ENCODE results near the gene PCARE.

GRCh38 chr2:29052807-29053206 lies 21.5 kb downstream of the PCARE start:
- TF ChIP-seq SMC3 (conservative IDR thresholded peaks at IDR 0.05; ENCODE audit: poor library complexity) (no peak), CTCF (IDR thresholded peaks at IDR 0.05; ENCODE audit: poor library complexity, severe bottlenecking) (no peak), EZH2 (IDR thresholded peaks at IDR 0.05; ENCODE audit: borderline replicate concordance, insufficient read depth, low read length, poor library complexity, severe bottlenecking) (no peak), POLR2AphosphoS5 (IDR thresholded peaks at IDR 0.05) (no peak), EP300 (conservative IDR thresholded peaks at IDR 0.05; ENCODE audit: poor library complexity, severe bottlenecking) (no peak), RAD21 (conservative IDR thresholded peaks at IDR 0.05) (no peak), TAF1 (IDR thresholded peaks at IDR 0.05; ENCODE audit: low read depth) (no peak), REST (IDR thresholded peaks at IDR 0.05; ENCODE audit: borderline replicate concordance) (no peak), MXI1 (conservative IDR thresholded peaks at IDR 0.05; ENCODE audit: poor library complexity, severe bottlenecking) (no peak)

Data from neural cell (in vitro differentiated cells).